Measurements from ENCODE around the gene VPS11. TPM values are rescaled to one million over a fixed set of nuclear protein-coding genes. Genes with fewer than 3 reads are reported as not detected.
A peak's percentile ranks its signal among the peaks of the same experiment; 100 is the strongest.

Gene VPS11
- total and polyA plus RNA-seq, 12 donors, result 15.7 to 44.2 (median 22.5) TPM

GRCh38 chr11:119106564-119107537 is 39.2 kb downstream of the VPS11 start, which contains the start of gene C2CD2L:
Gene C2CD2L, plus strand, starts transcription at chr11:119107344. Its CDS starts 398 bp downstream, at chr11:119107742.
- peak within 1 kb of the TSS; percentile 1 to 91 (median 78) for H3K27ac ChIP-seq

GRCh38 chr11:119107538-119108145 is 40.0 kb downstream of the VPS11 start:
- H3K4me3 ChIP-seq, result peak overlapping the region; percentile 72 to 100 (median 89)
- H3K36me3 ChIP-seq, result peaks cover 0 to 30% (median 6%) of the 10 kb centered on the region in 9 donors
- DNase-seq (no peak), ATAC-seq (peak in 6 of 8 donors; percentile 2 to 65 (median 16))
- H3K27ac ChIP-seq, result peak overlapping the region; percentile 1 to 91 (median 78)
- peaks cover 15 to 53% (median 38%) of the 10 kb centered on the region in 9 donors for H3K4me1 ChIP-seq
- WGBS, 2 donors, result 1% methylated on average over 56 to 65 of the region's 65 CpGs
- intact Hi-C loops (cut with DNase I), result loop anchor here in 2 of 10 donors (10.0 kb wide), 1 partner anchor 87 kb away; no protein-coding TSS in a partner anchor
- no peaks in the 10 kb centered on the region for H3K27me3 ChIP-seq
- H3K9me3 ChIP-seq, result no peaks in the 10 kb centered on the region
- no peak for TF ChIP-seq CTCF (IDR thresholded peaks at IDR 0.05)

More at GRCh38 chr11:119106564-119107537, 39.2 kb downstream of the VPS11 start, which contains the start of gene C2CD2L:
- no peaks in the 10 kb centered on the region for H3K9me3 ChIP-seq
- no peaks in the 10 kb centered on the region for H3K27me3 ChIP-seq
- DNase-seq (peak; percentile 88 to 91), ATAC-seq (peak; percentile 91 to 95 (median 94))
- H3K4me1 ChIP-seq, result peaks cover 15 to 56% (median 38%) of the 10 kb centered on the region in 9 donors
- WGBS, 2 donors, result 0% methylated on average over 48 to 49 of the region's 49 CpGs
- H3K36me3 ChIP-seq, result peaks cover 0 to 22% (median 1%) of the 10 kb centered on the region in 9 donors
- peak within 1 kb of the TSS; percentile 72 to 100 (median 89) for H3K4me3 ChIP-seq
- intact Hi-C loops (cut with DNase I), result loop anchor here in 2 of 10 donors (10.0 kb wide), 1 partner anchor 88 kb away; no protein-coding TSS in a partner anchor
- no peak for TF ChIP-seq CTCF (IDR thresholded peaks at IDR 0.05)

- H3K4me1 ChIP-seq, result peaks cover 13 to 47% (median 31%) of the 10 kb centered on the region in 9 donors
- H3K36me3 ChIP-seq, result peaks cover 0 to 37% (median 6%) of the 10 kb centered on the region in 9 donors
- H3K4me3 ChIP-seq, result peak overlapping the region; percentile 72 to 100 (median 89)
- no peaks in the 10 kb centered on the region for H3K9me3 ChIP-seq
- H3K27me3 ChIP-seq, result no peaks in the 10 kb centered on the region
- ATAC-seq (peak in 1 of 8 donors; percentile 1), DNase-seq (no peak)
- H3K27ac ChIP-seq, result peak overlapping the region in 9 of 10 donors; percentile 71 to 91 (median 80)
- intact Hi-C loops (cut with DNase I), result loop anchor here in 2 of 10 donors (10.0 kb wide), 1 partner anchor 86 kb away; no protein-coding TSS in a partner anchor
- 18 to 26% methylated on average over 8 of the region's 8 CpGs for WGBS, 2 donors
- no peak for TF ChIP-seq CTCF (IDR thresholded peaks at IDR 0.05)
Measured at GRCh38 chr11:119108146-119108856, 40.7 kb downstream of the VPS11 start.
